NT2/D1 (cell line): ENCODE measurements around the gene YWHAH.

Experiments used
- SUZ12 ChIP-seq: IDR thresholded peaks from 2 replicates; pipeline ENCODE4 v1.6.1; 2011; ENCODE audit not compliant: insufficient read length, insufficient read depth; ENCODE audit errors: extremely low read depth
- ZNF274 ChIP-seq: IDR thresholded peaks from 2 replicates; pipeline ENCODE4 v1.6.1; 2011; ENCODE audit warnings: mild to moderate bottlenecking, low read depth, low read length

- TF ChIP-seq ZNF274: no peak
- no peak for TF ChIP-seq SUZ12
Measured at GRCh38 chr22:31942091-31942490, 2.2 kb upstream of the YWHAH start.
